Measurements from ENCODE around the gene TNF. TPM values are rescaled to one million over a fixed set of nuclear protein-coding genes. Genes with fewer than 3 reads are reported as not detected.

TNF gene
- total and polyA plus RNA-seq, 2 of the 13 experiments (the other 11 are each of a cell fraction or from before 2014, with no cell fraction given): not detected

- TF ChIP-seq, protein P1, sequence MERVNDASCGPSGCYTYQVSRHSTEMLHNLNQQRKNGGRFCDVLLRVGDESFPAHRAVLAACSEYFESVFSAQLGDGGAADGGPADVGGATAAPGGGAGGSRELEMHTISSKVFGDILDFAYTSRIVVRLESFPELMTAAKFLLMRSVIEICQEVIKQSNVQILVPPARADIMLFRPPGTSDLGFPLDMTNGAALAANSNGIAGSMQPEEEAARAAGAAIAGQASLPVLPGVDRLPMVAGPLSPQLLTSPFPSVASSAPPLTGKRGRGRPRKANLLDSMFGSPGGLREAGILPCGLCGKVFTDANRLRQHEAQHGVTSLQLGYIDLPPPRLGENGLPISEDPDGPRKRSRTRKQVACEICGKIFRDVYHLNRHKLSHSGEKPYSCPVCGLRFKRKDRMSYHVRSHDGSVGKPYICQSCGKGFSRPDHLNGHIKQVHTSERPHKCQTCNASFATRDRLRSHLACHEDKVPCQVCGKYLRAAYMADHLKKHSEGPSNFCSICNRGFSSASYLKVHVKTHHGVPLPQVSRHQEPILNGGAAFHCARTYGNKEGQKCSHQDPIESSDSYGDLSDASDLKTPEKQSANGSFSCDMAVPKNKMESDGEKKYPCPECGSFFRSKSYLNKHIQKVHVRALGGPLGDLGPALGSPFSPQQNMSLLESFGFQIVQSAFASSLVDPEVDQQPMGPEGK (CRISPR knock-in tag; IDR thresholded peaks at IDR 0.05): peak; percentile 86
- TF ChIP-seq PLRG1 (conservative IDR thresholded peaks at IDR 0.05) (no peak), ZNF230 (CRISPR knock-in tag; IDR thresholded peaks at IDR 0.05) (peak; percentile 60; the same call in 1 of the 2 replicates), ATF4 (CRISPR knock-in tag; IDR thresholded peaks at IDR 0.05) (no peak; a peak in 1 of 4 replicates), ZNF7 (CRISPR knock-in tag; IDR thresholded peaks at IDR 0.05) (no peak), JUND (CRISPR knock-in tag; IDR thresholded peaks at IDR 0.05) (no peak), SMARCC2 (IDR thresholded peaks at IDR 0.05) (no peak), ZNF670 (CRISPR knock-in tag; IDR thresholded peaks at IDR 0.05; ENCODE audit: borderline replicate concordance) (0 out of 2 replicates have a peak, but pooled peaks have one; percentile 10), ZNF841 (CRISPR knock-in tag; IDR thresholded peaks at IDR 0.05; ENCODE audit: borderline replicate concordance) (0 out of 2 replicates have a peak, but pooled peaks have one; percentile 34), CBX2 (IDR thresholded peaks at IDR 0.05; ENCODE audit: low read depth, low read length) (no peak), CBX2 (CRISPR knock-in tag; IDR thresholded peaks at IDR 0.05; ENCODE audit: low read depth) (0 out of 2 replicates have a peak, but pooled peaks have one; percentile 21), ZNF660 (CRISPR knock-in tag; IDR thresholded peaks at IDR 0.05; ENCODE audit: borderline replicate concordance, low read depth) (no peak), AHR (CRISPR knock-in tag; IDR thresholded peaks at IDR 0.05) (0 out of 2 replicates have a peak, but pooled peaks have one; percentile 70), RELA (CRISPR knock-in tag; IDR thresholded peaks at IDR 0.05) (no peak), ATF7 (IDR thresholded peaks at IDR 0.05) (no peak), ATF7 (CRISPR knock-in tag; IDR thresholded peaks at IDR 0.05) (peak; percentile 25; the same call in 1 of the 2 replicates), ZC3H4 (CRISPR knock-in tag; IDR thresholded peaks at IDR 0.05; ENCODE audit: borderline replicate concordance) (no peak), ATF1 (CRISPR knock-in tag; IDR thresholded peaks at IDR 0.05) (no peak), FOSL2 (CRISPR knock-in tag; IDR thresholded peaks at IDR 0.05) (0 out of 2 replicates have a peak, but pooled peaks have one; percentile 2), NONO (IDR thresholded peaks at IDR 0.05) (no peak), NONO (CRISPR knock-in tag; conservative IDR thresholded peaks at IDR 0.05) (peak; percentile 57; the same call in 1 of the 2 replicates), FIP1L1 (IDR thresholded peaks at IDR 0.05; ENCODE audit: borderline replicate concordance, insufficient read depth, low read depth, low read length) (no peak)
- TF ChIP-seq, protein P2, sequence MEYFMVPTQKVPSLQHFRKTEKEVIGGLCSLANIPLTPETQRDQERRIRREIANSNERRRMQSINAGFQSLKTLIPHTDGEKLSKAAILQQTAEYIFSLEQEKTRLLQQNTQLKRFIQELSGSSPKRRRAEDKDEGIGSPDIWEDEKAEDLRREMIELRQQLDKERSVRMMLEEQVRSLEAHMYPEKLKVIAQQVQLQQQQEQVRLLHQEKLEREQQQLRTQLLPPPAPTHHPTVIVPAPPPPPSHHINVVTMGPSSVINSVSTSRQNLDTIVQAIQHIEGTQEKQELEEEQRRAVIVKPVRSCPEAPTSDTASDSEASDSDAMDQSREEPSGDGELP (IDR thresholded peaks at IDR 0.05; ENCODE audit: borderline replicate concordance, low read depth): no peak
- TF ChIP-seq, protein P3, sequence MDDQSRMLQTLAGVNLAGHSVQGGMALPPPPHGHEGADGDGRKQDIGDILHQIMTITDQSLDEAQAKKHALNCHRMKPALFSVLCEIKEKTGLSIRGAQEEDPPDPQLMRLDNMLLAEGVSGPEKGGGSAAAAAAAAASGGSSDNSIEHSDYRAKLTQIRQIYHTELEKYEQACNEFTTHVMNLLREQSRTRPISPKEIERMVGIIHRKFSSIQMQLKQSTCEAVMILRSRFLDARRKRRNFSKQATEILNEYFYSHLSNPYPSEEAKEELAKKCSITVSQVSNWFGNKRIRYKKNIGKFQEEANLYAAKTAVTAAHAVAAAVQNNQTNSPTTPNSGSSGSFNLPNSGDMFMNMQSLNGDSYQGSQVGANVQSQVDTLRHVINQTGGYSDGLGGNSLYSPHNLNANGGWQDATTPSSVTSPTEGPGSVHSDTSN (CRISPR knock-in tag; IDR thresholded peaks at IDR 0.05; ENCODE audit: borderline replicate concordance): no peak
- TF ChIP-seq, protein P4, sequence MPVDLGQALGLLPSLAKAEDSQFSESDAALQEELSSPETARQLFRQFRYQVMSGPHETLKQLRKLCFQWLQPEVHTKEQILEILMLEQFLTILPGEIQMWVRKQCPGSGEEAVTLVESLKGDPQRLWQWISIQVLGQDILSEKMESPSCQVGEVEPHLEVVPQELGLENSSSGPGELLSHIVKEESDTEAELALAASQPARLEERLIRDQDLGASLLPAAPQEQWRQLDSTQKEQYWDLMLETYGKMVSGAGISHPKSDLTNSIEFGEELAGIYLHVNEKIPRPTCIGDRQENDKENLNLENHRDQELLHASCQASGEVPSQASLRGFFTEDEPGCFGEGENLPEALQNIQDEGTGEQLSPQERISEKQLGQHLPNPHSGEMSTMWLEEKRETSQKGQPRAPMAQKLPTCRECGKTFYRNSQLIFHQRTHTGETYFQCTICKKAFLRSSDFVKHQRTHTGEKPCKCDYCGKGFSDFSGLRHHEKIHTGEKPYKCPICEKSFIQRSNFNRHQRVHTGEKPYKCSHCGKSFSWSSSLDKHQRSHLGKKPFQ (CRISPR knock-in tag; IDR thresholded peaks at IDR 0.05; ENCODE audit: insufficient replicate concordance): no peak
Observed at GRCh38 chr6:31620586-31621319, 45.4 kb downstream of the TNF start, which contains the start of gene PRRC2A (continued).
